Head of caudate nucleus (tissue), 42 donors: ENCODE results near the gene DGCR8.
"Not testable (repeated sequence)": the region's sequence is repeated elsewhere in the genome, so short reads cannot be mapped to it uniquely, and the experiment has no call there.

Experiments used
- DNase-seq, 42 donors: peaks; one replicate each; pipeline versions ENCODE4 v3.0.0 to v3.0.0-alpha.2; 2020 to 2021; ENCODE audit warnings: mixed read lengths in 7 of 42
- intact Hi-C: fragments of 100-400 bp; cut with DNase I; formaldehyde crosslinking; loops from one replicate; pipeline ENCODE4 v1.15.0; 2022

DGCR8 gene

GRCh38 chr22:20154602-20155187 lies 74.7 kb downstream of the DGCR8 start:
- DNase-seq = no peak
- intact Hi-C loops = loop anchor here (5.0 kb wide), 2 partner anchors 113 to 133 kb away; partner anchors contain the start of gene RTN4R

- peak; percentile 40 to 87 (median 71) for DNase-seq
- intact Hi-C loops = loop anchor here (5.0 kb wide), 2 partner anchors 112 to 132 kb away; partner anchors contain the start of gene RTN4R
Measured at GRCh38 chr22:20155330-20156041, 75.4 kb downstream of the DGCR8 start.

- DNase-seq = no peak
- intact Hi-C loops = loop anchor here (5.0 kb wide), 2 partner anchors 111 to 131 kb away; partner anchors contain the start of gene RTN4R
Measured at GRCh38 chr22:20156042-20156389, 76.0 kb downstream of the DGCR8 start.

GRCh38 chr22:20156611-20157429 lies 76.8 kb downstream of the DGCR8 start:
- DNase-seq = peak; percentile 61 to 97 (median 90)
- intact Hi-C loops = loop anchor here (5.0 kb wide), 2 partner anchors 110 to 130 kb away; partner anchors contain the start of gene RTN4R

- intact Hi-C loops = loop anchor here (5.0 kb wide), 2 partner anchors 110 to 130 kb away; partner anchors contain the start of gene RTN4R
- no peak for DNase-seq
Measured at GRCh38 chr22:20157430-20158183, 77.6 kb downstream of the DGCR8 start.

- no peak for DNase-seq
- intact Hi-C loops = loop anchor here (5.0 kb wide), 2 partner anchors 109 to 129 kb away; partner anchors contain the start of gene RTN4R
Measured at GRCh38 chr22:20158391-20159036, 78.5 kb downstream of the DGCR8 start.

GRCh38 chr22:20159076-20159475 lies 79.0 kb downstream of the DGCR8 start:
- DNase-seq = no peak
- intact Hi-C loops = loop anchor here (5.0 kb wide), 2 partner anchors 108 to 128 kb away; partner anchors contain the start of gene RTN4R

- DNase-seq = not testable (repeated sequence)
- intact Hi-C loops = loop anchor here (5.0 kb wide), 2 partner anchors 108 to 128 kb away; partner anchors contain the start of gene RTN4R
Measured at GRCh38 chr22:20159531-20159930, 79.5 kb downstream of the DGCR8 start.

- intact Hi-C loops = loop anchor here (10.0 kb wide), 1 partner anchor 55 kb away; no protein-coding TSS in a partner anchor
- DNase-seq = no peak
Measured at GRCh38 chr22:20160041-20160440, 80.0 kb downstream of the DGCR8 start.
